Testis (tissue), 2 donors: Measurements from ENCODE around the gene PTPRE.

ENCODE experiments used
- CTCF ChIP-seq, 3 experiments: fragments of 450-650 bp in 2 of 3; fragments of 200-600 bp in 1 of 3; sonication (generic) in 1 of 3; IDR thresholded peaks; one replicate each; pipeline ENCODE4 v1.5.1; 2016 to 2019; ENCODE audit warnings: antibody characterized with exemption in 3 of 3, mild to moderate bottlenecking in 2 of 3, moderate library complexity in 1 of 3
- POLR2A ChIP-seq: fragments of 450-650 bp; IDR thresholded peaks from one replicate; pipeline ENCODE4 v1.6.1; 2017; ENCODE audit warnings: antibody characterized with exemption, mild to moderate bottlenecking, moderate library complexity

GRCh38 chr10:128036746-128037543 is 130.0 kb downstream of the PTPRE start:
- TF ChIP-seq CTCF (IDR thresholded peaks at IDR 0.05) (no peak), POLR2A (no peak)
